Erythroblast (primary cell): ENCODE data around the gene CKB.

ENCODE experiments used
- GATA1 ChIP-seq: IDR thresholded peaks from 2 replicates; pipeline ENCODE4 v1.6.1; 2011; ENCODE audit warnings: low read depth, mild to moderate bottlenecking, control low read depth, low read length, moderate library complexity
- POLR2A ChIP-seq: IDR thresholded peaks from 2 replicates; pipeline ENCODE4 v1.6.1; 2011; ENCODE audit warnings: mild to moderate bottlenecking, low read length

DNA sequence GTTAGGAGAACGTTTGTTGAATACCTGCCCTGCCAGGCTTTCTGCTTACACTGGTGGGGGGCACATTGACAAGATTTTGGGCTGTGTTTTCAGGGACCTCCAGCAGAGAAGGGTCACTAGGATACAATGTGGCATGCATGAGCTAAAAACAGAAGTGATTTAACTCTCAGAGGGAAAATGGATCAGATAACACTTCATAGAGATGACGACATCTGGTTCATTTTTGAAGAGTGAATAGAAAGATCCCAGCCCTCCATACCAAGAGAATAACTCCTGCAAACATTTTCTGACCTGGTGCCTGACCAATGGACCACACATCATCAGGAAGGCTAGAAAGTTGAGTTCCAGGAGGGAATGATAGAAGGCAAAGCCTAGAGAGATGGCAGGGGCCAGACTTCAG, 33.7 kb downstream of the CKB start:
- TF ChIP-seq POLR2A (no peak), GATA1 (no peak)
